ENCODE measurements around the gene ASXL1.
"Not testable (repeated sequence)": the region's sequence is repeated elsewhere in the genome, so short reads cannot be mapped to it uniquely, and the experiment has no call there.

ASXL1 gene

GRCh38 chr20:32337937-32338661 is 20.0 kb upstream of the ASXL1 start:
- ATAC-seq, result no peak

GRCh38 chr20:32338665-32339064 is 19.5 kb upstream of the ASXL1 start:
- ATAC-seq (no peak), DNase-seq (no peak)

More at GRCh38 chr20:32337937-32338661, 20.0 kb upstream of the ASXL1 start:
- no peak for DNase-seq

GRCh38 chr20:32339116-32339515 is 19.0 kb upstream of the ASXL1 start:
- ATAC-seq (no peak), DNase-seq (no peak)

- not testable (repeated sequence) for DNase-seq, ATAC-seq
These were observed 17.1 kb upstream of the ASXL1 start for GRCh38 chr20:32341053-32341452.

- ATAC-seq (no peak), DNase-seq (no peak)
These were observed 14.7 kb upstream of the ASXL1 start for GRCh38 chr20:32343439-32343838.

GRCh38 chr20:32344835-32345506 is 13.2 kb upstream of the ASXL1 start:
- no peak for DNase-seq
- ATAC-seq, result no peak

- ATAC-seq (no peak), DNase-seq (no peak)
These were observed 9.9 kb upstream of the ASXL1 start for GRCh38 chr20:32348207-32348606.

- ATAC-seq, result no peak
These were observed 7.7 kb upstream of the ASXL1 start for GRCh38 chr20:32350421-32350820.

GRCh38 chr20:32352121-32352720 is 5.9 kb upstream of the ASXL1 start:
- no peak for ATAC-seq
- DNase-seq, result no peak

More at GRCh38 chr20:32350421-32350820, 7.7 kb upstream of the ASXL1 start:
- no peak for DNase-seq

- DNase-seq, result no peak
- ATAC-seq, result no peak
These were observed 4.2 kb upstream of the ASXL1 start for GRCh38 chr20:32353848-32354496.

GRCh38 chr20:32354592-32355416 is 3.3 kb upstream of the ASXL1 start:
- ATAC-seq (no peak), DNase-seq (no peak)

GRCh38 chr20:32355417-32355841 is 2.7 kb upstream of the ASXL1 start:
- no peak for ATAC-seq
- DNase-seq, result no peak

GRCh38 chr20:32355907-32356621 is 2.1 kb upstream of the ASXL1 start:
- not testable (repeated sequence) for DNase-seq, ATAC-seq

GRCh38 chr20:32356622-32357374 is 1.3 kb upstream of the ASXL1 start:
- ATAC-seq, result no peak
- no peak for DNase-seq

GRCh38 chr20:32357375-32357868 is 709 bp upstream of the ASXL1 start:
- no peak for DNase-seq
- no peak for ATAC-seq

GRCh38 chr20:32358632-32358882 is 426 bp downstream of the ASXL1 start:
- ATAC-seq (no peak), DNase-seq (no peak)

GRCh38 chr20:32358883-32359632 is 927 bp downstream of the ASXL1 start:
- DNase-seq (peak; percentile 87), ATAC-seq (peak; percentile 14)

GRCh38 chr20:32359633-32360332 is 1.7 kb downstream of the ASXL1 start:
- no peak for ATAC-seq
- no peak for DNase-seq

- no peak for DNase-seq
- no peak for ATAC-seq
These were observed 2.2 kb downstream of the ASXL1 start for GRCh38 chr20:32360333-32360634.

Data from stimulated activated naive CD8-positive, alpha-beta T cell treated with anti-CD3 and anti-CD28 coated beads, Interleukin-15, Interleukin-2, amounts not matched to agents 100 U/mL and 50 U/mL, for 24 hours (primary cell).